HG02678 (cell line): Measurements from ENCODE around the gene DGAT2.

Experiments
- ATAC-seq: cut with Tn5 transposase; IDR thresholded peaks from one replicate; pipeline ENCODE4 v1.9.1; 2021; ENCODE audit warnings: mild to moderate bottlenecking, moderate library complexity; ENCODE audit not compliant: unreplicated experiment

The DGAT2 gene

DNA sequence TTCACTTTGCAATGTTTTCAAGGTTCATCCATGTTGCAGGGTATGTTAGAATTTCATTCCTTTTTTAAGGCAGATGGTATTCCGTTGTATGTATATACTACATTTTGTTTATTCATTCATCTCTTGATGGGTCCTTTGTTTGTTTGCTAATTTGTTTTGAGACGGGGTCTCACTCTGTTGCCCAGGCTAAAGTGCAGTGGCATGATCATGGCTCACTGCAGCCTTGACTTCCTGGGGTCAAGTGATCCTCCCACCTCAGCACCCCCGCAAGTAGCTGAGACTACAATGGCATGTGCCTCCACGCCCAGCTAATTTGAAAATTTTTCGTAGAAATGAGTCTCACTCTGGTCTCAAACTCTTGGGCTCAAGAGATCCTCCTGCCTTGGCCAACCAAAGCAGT, 52.6 kb downstream of the DGAT2 start:
- ATAC-seq: no peak

DNA sequence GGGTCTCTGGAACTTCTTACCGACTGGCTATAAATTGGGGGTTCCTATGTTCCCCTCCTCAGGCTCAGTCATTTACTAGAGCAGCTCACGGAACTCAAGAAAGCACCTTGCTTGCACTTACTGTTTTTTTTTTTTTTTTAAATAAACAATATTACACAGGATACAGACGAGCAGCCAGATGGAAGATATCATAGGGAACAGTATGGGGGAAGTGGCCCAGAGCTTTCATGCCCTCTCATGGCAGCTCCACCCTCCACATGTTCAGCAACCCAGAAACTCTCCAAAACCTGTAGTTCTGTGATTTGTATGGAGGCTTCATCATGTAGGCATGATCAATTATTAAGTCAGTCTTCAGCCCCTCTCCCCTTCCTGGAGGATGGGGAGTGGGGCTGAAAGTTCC, 54.0 kb downstream of the DGAT2 start:
- ATAC-seq: no peak

GRCh38 chr11:75823415-75823814, 54.8 kb downstream of the DGAT2 start:
- no peak for ATAC-seq

- no peak for ATAC-seq
These were observed 55.4 kb downstream of the DGAT2 start for GRCh38 chr11:75823946-75824345.

- ATAC-seq: no peak
These were observed 58.1 kb downstream of the DGAT2 start for GRCh38 chr11:75826461-75827230.

DNA sequence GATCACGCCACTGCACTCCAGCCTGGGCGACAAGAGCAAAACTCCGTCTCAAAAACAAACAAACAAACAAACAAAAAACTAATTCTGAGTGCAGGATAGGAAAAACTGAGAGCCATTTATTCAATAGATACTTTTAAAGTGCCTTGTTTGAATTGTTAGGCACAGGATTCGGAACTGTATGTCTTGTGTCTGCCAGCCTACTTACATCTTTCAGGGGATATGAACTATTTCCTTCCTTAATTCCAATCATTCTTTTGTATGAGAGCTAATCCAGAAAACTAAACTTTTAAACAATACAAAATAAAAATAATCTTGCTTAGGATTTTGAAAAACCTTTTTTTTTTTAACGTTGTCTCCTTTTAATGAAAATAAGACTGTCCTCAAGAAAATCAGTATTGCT, 59.0 kb downstream of the DGAT2 start:
- no peak for ATAC-seq

DNA sequence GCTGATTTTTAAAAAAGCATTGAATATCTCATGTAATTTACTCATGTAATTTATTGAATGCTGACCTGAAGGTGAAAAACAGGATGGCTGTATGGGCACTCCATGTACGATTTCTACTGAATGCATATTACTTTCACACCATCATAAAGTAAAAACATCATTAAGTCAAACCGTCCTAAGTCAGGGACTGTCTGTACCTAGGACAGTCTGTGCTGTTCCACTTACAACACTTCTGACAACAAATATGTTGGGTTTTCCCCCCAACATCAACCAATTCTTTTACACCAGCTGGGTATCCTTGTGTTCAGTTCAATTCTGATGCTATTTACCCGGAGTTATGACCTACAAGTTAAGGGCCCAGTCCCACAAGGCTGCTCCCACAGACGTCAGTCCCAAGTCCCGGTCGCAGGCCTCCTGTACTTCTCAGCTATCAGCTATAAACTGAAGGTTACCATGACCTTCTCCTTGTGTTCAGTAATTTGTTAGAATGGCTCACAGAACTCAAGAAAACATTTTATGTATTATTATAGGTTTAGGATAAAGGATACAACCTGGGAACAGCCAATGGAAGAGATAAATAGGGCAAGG, 63.4 kb downstream of the DGAT2 start:
- ATAC-seq: no peak

GRCh38 chr11:75834728-75835127, 66.2 kb downstream of the DGAT2 start:
- ATAC-seq: no peak

GRCh38 chr11:75836417-75836816, 67.8 kb downstream of the DGAT2 start:
- ATAC-seq: no peak

GRCh38 chr11:75839851-75840250, 71.3 kb downstream of the DGAT2 start:
- ATAC-seq: no peak

DNA sequence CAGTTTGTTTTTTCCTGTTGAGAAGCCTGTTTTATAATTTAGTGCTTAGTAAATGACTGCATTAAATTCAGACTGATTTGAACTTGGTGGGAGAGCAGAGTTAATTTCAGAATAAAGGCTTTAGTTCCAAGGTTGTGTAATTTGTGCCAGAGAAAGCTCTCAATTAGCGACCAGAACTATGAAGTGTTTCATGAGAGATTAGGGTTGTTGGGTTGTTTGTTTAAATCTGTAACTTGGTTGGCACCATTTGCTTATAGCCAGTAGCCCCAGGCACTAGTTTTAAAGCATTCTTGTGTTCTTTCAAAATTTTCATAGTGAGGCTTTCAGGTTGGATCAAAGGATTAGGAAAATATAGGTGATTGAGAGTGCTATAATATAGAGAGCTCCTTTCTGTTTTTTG, 71.9 kb downstream of the DGAT2 start:
- no peak for ATAC-seq

DNA sequence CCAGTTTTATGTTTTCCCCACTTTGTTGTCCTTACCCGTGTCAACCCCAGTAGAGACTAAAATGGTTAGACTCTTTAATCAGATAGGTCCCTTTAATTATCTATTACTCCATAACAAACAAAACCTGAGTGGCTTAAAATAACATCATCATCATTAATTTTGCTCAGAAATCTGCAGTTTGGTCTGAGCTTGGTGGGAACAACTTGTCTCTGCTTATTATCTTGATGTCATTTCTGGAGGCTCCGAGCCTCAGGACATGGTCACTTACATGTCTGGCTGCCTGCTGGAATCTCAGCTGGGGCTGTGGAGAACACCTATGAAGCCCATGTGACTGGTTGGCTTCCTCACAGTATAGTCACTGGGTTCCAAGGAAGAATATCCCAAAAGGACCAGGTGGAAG, 73.2 kb downstream of the DGAT2 start:
- no peak for ATAC-seq

DNA sequence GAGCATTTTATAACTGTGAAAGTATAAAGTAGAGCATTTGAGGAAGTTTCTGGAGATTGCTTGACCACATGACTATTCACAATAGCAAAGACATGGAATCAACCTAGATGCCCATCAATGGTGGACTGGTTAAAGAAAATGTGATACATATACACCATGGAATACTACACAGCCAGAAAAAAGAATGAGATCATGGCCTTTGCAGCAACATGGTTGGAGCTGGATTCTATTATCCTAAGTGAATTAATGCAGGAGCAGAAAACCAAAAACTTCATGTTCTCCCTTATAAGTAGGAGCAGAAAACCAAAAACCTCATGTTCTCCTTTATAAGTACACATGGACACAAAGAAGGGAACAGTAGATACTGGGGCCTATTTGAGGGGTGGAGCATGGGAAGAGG, 76.7 kb downstream of the DGAT2 start:
- no peak for ATAC-seq

DNA sequence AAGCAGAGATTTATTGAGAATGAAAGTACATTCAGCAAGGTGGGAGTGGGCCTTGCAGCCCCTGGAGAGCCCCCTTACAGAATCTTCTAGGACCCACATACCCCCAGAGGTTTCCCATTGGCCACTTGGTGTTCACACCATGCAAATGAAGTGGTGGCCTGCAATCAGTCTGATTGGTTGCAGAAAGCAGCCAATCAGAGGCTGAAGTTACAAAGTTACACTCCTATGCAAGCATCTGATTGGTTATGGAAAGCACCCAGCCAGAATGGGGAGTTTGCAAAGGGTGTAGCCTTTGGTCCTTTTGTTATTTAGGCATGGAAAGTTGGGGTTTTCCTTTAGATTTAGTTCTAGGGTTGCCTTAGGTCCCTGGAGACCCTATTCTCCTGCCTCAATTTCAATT, 81.3 kb downstream of the DGAT2 start:
- ATAC-seq: no peak

DNA sequence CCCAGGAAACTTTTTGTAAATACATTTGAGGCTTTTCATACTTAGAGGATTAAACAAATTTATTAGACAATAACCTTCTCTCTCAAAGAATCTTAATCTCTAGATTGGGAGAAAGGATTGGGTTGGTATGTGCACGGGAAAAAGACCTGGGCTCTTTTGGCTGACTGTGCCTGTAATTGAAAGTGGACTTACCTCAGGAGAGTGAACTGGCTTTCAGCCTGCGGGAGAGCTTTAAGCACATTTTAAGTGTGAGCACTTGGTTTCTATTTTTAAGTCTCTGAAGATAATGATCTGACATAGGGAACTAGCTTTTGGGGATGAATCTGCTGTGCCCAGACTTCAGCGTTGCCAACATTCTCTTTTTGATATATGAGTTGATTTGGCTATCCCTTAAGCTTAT, 82.2 kb downstream of the DGAT2 start:
- no peak for ATAC-seq
